DND-41 (cell line): ENCODE measurements around the gene CAD.

ENCODE experiments used
- ATAC-seq: fragments of 200-7000 bp; cut with Tn5 transposase; 3 replicates; pipeline ENCODE4 v1.9.1; 2021; ENCODE audit warnings: low read depth; ENCODE audit not compliant: insufficient read depth
- DNase-seq: peaks from one replicate; pipeline ENCODE4 v3.0.0-alpha.2; 2020
- H2AFZ ChIP-seq: 2 replicates; pipeline ENCODE4 v1.6.0; 2012; ENCODE audit warnings: low read depth, low read length
- H3K27ac ChIP-seq: 2 replicates; pipeline ENCODE4 v1.5.1; 2012; ENCODE audit warnings: low read length, inconsistent platforms
- H3K27me3 ChIP-seq: fragments of 200-600 bp; sonication (generic); 2 replicates; pipeline ENCODE4 v1.6.0; 2012; ENCODE audit warnings: low read length, mild to moderate bottlenecking, inconsistent platforms; ENCODE audit not compliant: insufficient read depth, poor library complexity
- H3K36me3 ChIP-seq: 2 replicates; pipeline ENCODE4 v1.5.1; 2012; ENCODE audit warnings: low read length, inconsistent platforms; ENCODE audit not compliant: insufficient read depth
- H3K4me1 ChIP-seq: 2 replicates; pipeline ENCODE4 v1.5.1; 2012; ENCODE audit warnings: mild to moderate bottlenecking, low read length; ENCODE audit not compliant: insufficient read depth
- H3K4me2 ChIP-seq: 2 replicates; pipeline ENCODE4 v1.6.0; 2012; ENCODE audit warnings: mild to moderate bottlenecking, moderate library complexity, low read length, inconsistent platforms; ENCODE audit not compliant: insufficient read depth
- H3K4me3 ChIP-seq, 2 experiments: fragments of 200-600 bp in 1 of 2; shearing (Covaris generic) in 1 of 2; 2 replicates each; pipeline ENCODE4 v1.5.1; 2012 to 2016; ENCODE audit warnings: inconsistent platforms in 2 of 2, low read length in 2 of 2, mild to moderate bottlenecking in 2 of 2, low read depth in 1 of 2, moderate library complexity in 1 of 2
- H3K79me2 ChIP-seq: 2 replicates; pipeline ENCODE4 v1.6.0; 2012; ENCODE audit warnings: low read length, inconsistent platforms; ENCODE audit not compliant: insufficient read depth
- H3K9ac ChIP-seq: 2 replicates; pipeline ENCODE4 v1.6.0; 2012; ENCODE audit warnings: low read depth, mild to moderate bottlenecking, inconsistent platforms, low read length, moderate library complexity
- H3K9me3 ChIP-seq: 2 replicates; pipeline ENCODE4 v1.5.1; 2012; ENCODE audit warnings: low read length, moderate library complexity, mild to moderate bottlenecking, inconsistent platforms; ENCODE audit not compliant: insufficient read depth, severe bottlenecking
- H4K20me1 ChIP-seq: 2 replicates; pipeline ENCODE4 v1.6.0; 2012; ENCODE audit warnings: low read length; ENCODE audit not compliant: insufficient read depth
- EZH2 ChIP-seq: IDR thresholded peaks from 3 replicates; pipeline ENCODE4 v1.6.1; 2012; ENCODE audit warnings: borderline replicate concordance, low read depth, mild to moderate bottlenecking, moderate library complexity, low read length, inconsistent platforms; ENCODE audit not compliant: severe bottlenecking
- TF ChIP-seq, protein P1 (sequence below): IDR thresholded peaks from 2 replicates; pipeline ENCODE4 v1.5.1; 2012; ENCODE audit warnings: borderline replicate concordance, low read length, moderate library complexity, mild to moderate bottlenecking; ENCODE audit not compliant: poor library complexity, severe bottlenecking; ENCODE audit errors: extremely low read depth

Gene CAD

GRCh38 chr2:27261241-27261925, 44.2 kb downstream of the CAD start:
- ATAC-seq, result no peak
- Histone ChIP-seq H3K4me3 (no peak overlapping the region), H3K36me3 (no peaks in the 10 kb centered on the region)

DNA sequence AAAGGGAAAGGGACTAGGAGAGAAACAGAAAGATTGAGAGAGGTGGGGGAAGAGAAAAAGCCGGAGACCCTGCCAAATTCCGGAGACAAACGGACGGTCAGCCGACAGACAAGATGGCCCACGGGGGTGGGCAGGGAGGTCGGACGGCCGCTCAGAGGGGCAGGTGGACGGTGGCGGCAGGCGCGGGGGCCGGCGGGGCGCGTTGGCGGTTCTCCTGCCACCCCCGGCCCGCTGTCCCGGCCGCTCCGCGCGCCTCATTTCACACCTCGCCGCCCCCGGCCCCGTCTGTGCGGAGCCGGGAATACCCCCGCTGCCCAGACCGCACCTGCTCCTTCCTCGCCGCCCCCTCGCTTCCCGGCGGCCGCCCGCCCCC, 44.7 kb downstream of the CAD start:
- Histone ChIP-seq H3K36me3 (no peaks in the 10 kb centered on the region), H3K4me1 (no peaks in the 10 kb centered on the region), H3K4me3 (no peak overlapping the region), H4K20me1 (no peaks in the 10 kb centered on the region), H2AFZ (no peak overlapping the region), H3K4me2 (no peak overlapping the region), H3K27ac (no peak overlapping the region), H3K79me2 (no peaks in the 10 kb centered on the region), H3K9ac (no peak overlapping the region), H3K27me3 (peaks cover 6% of the 10 kb centered on the region), H3K9me3 (no peaks in the 10 kb centered on the region)
- no peak for DNase-seq
- no peak for ATAC-seq
- no peak for TF ChIP-seq EZH2
- TF ChIP-seq, protein P1, sequence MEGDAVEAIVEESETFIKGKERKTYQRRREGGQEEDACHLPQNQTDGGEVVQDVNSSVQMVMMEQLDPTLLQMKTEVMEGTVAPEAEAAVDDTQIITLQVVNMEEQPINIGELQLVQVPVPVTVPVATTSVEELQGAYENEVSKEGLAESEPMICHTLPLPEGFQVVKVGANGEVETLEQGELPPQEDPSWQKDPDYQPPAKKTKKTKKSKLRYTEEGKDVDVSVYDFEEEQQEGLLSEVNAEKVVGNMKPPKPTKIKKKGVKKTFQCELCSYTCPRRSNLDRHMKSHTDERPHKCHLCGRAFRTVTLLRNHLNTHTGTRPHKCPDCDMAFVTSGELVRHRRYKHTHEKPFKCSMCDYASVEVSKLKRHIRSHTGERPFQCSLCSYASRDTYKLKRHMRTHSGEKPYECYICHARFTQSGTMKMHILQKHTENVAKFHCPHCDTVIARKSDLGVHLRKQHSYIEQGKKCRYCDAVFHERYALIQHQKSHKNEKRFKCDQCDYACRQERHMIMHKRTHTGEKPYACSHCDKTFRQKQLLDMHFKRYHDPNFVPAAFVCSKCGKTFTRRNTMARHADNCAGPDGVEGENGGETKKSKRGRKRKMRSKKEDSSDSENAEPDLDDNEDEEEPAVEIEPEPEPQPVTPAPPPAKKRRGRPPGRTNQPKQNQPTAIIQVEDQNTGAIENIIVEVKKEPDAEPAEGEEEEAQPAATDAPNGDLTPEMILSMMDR, result no peak

More at GRCh38 chr2:27261241-27261925, 44.2 kb downstream of the CAD start:
- Histone ChIP-seq H3K4me1 (no peaks in the 10 kb centered on the region), H4K20me1 (no peaks in the 10 kb centered on the region), H2AFZ (no peak overlapping the region), H3K9me3 (no peaks in the 10 kb centered on the region), H3K27ac (no peak overlapping the region), H3K27me3 (peaks cover 6% of the 10 kb centered on the region), H3K9ac (no peak overlapping the region), H3K4me2 (no peak overlapping the region), H3K79me2 (no peaks in the 10 kb centered on the region)
- TF ChIP-seq EZH2, result no peak
- TF ChIP-seq, protein P1, result no peak
- no peak for DNase-seq

DNA sequence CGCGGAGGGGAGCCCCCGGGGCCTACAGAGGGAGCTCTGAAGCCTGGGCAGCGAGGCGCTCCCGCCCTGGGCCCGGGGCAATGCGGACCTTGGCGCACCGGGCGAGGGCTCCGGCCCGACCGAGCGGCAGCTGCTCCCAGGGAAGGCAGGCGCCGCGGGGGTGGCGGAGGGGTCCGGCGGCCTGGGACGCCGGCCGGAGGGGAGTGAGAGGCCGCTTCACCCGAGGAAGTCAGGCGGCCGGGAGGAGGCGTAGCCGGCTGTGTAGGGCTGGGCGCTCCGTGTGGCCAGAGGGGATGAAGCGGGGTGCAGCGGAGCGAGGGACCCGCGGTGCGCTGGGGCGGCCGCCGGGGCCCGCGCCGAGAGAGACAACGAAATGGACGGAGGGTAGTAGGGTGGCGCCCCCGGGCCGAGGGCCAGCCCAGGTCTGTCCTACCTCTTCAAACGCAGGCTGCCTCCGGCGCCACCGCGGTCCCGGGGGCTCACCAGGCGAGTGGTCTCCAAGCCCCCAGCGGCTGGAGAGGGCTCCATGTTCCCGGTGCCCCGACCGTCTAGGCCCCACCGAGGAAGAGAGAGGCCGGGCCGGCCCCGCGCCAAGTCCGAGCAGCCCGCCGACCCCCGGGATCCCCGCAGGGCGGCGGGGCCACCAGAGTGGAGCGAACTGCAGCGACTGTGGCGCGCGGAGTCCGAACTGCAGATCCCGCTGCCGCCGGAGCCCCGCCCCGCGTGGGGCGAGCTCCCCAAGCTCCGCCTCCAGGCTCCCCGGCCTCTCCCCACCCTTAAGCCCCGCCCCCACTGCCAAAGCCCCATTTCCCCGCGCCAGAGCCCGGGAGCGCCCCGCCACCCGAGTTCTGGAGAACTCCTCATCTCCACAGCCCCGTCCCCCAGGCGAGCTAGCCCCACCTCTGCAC, 45.5 kb downstream of the CAD start, which contains the start of gene SLC30A3:
Gene SLC30A3 (minus strand): TSS at position 669 of the 908 bp plus-strand sequence. CDS start 141 bp downstream, at position 528.
- ATAC-seq, result no peak

More for the DNA sequence above, 45.5 kb downstream of the CAD start, which contains the start of gene SLC30A3:
- H3K9me3 ChIP-seq, result no peaks in the 10 kb centered on the region
- no peak within 1 kb of the TSS for H3K4me3 ChIP-seq
- no peak within 1 kb of the TSS for H3K9ac ChIP-seq
- H3K36me3 ChIP-seq, result no peaks in the 10 kb centered on the region
- no peak within 1 kb of the TSS for H2AFZ ChIP-seq
- no peaks in the 10 kb centered on the region for H4K20me1 ChIP-seq
- no peaks in the 10 kb centered on the region for H3K79me2 ChIP-seq
- peaks cover 8% of the 10 kb centered on the region for H3K27me3 ChIP-seq
- no peak for DNase-seq
- H3K4me1 ChIP-seq, result no peaks in the 10 kb centered on the region
- H3K27ac ChIP-seq, result no peak within 1 kb of the TSS
- no peak for TF ChIP-seq EZH2
- TF ChIP-seq, protein P1, result no peak
- no peak within 1 kb of the TSS for H3K4me2 ChIP-seq
